HuH-7.5 (cell line): ENCODE measurements around the gene PPP1R7.

Experiments used
- DNase-seq: peaks from one replicate; pipeline ENCODE4 v3.0.0; 2011; ENCODE audit warnings: low spot score

PPP1R7 gene

DNA sequence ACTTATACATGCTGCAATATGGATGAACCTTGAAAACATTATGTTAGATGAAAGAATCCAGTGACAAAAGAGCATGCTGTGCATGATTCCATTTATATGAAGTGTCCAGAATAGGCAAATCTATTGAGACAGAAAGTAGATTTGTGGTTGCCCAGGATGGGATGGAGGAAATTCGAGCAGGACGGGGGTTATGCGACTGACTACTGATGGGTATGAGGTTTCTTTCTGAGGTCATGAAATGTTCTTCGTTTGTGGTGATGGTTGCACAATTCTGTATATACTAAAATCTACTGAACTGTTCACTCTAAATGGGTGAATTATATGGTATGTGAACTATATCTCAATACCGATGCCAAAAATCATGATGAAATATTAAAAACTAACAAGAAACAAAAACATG lies 29.3 kb upstream of the PPP1R7 start:
- DNase-seq, result no peak

GRCh38 chr2:241122376-241123002 lies 27.8 kb upstream of the PPP1R7 start:
- no peak for DNase-seq

GRCh38 chr2:241123816-241124536 lies 26.3 kb upstream of the PPP1R7 start:
- DNase-seq, result no peak

GRCh38 chr2:241125626-241126025 lies 24.6 kb upstream of the PPP1R7 start:
- DNase-seq, result no peak

DNA sequence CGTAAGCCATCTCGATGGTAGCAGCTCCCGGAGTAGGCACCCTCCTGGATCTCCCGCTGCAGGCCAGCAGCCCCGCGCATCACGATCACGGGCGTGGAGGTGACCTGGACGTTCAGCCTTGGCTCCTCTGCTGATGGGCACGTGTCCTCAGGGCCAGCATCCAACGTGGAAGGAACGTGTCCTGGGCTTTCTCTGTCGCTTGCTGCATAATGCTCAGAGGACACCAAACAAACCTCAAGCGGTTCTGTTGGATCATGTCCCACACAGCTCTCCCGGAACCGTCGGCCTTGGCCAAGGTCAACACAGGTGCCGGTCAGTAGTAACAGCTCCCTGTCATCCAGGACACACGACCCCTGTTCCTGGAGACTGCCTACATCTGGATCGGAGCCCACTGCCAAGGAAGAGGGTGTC lies 24.1 kb upstream of the PPP1R7 start:
- DNase-seq, result no peak

GRCh38 chr2:241126771-241127202 lies 23.5 kb upstream of the PPP1R7 start:
- DNase-seq, result no peak

GRCh38 chr2:241128266-241128665 lies 22.0 kb upstream of the PPP1R7 start:
- no peak for DNase-seq

GRCh38 chr2:241129086-241129871 lies 21.0 kb upstream of the PPP1R7 start:
- DNase-seq, result no peak

DNA sequence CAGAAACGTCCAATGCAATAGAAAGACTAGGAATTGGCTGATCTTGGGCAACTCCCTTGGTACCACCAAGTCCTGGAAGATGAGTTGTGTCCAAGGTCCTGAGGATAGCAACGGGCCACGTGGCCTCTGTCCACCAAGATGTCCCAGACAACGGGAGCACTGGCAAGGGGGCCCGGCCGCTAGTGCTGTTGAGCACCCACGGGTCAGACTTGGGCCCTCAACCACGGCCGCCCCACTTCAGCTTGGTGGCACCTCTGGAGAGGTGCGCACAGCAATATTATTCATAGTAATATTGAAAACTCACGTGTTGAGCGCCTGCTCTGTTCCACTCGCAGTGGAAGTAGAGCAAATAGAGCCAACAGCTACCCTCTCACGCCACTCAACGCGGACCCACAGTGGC lies 20.0 kb upstream of the PPP1R7 start:
- DNase-seq, result no peak

DNA sequence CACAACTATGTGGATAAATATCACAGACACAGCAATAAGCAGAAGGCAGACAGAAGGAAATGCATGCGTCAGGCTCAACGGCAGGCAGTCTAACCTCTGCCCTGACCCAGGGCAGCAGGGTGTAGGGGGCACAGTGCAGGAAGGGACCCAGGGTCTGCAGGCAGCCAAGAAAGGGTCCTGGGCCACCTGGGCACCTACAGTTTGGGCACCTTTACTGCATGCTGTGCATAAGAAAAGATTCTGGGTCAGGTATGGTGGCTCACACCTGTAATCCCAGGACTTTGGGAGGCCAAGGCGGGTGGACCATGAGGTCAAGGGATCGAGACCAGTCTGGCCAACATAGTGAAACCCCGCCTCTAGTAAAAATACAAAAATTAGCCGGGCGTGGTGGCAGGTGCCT lies 18.7 kb upstream of the PPP1R7 start:
- DNase-seq, result no peak

- DNase-seq, result no peak
Observed at GRCh38 chr2:241132538-241133435, 17.5 kb upstream of the PPP1R7 start.

DNA sequence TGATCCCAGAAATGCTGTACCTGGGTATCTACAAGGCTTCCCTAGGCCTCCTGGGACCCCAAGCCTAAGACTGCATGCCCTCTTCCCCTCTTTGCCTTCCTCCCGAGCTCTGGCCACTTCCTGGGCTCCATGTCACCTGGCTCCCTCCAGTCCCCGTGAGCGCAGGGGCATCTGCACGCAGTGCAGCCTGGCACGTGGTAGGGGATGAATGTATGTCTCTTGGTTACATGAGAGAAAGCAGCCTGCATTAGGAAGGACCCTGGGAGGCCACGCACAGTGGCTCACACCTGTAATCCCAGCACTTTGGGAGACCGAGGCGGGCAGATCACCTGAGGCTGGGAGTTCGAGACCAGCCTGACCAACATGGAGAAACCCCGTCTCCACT lies 16.8 kb upstream of the PPP1R7 start:
- DNase-seq, result no peak

- no peak for DNase-seq
Observed at GRCh38 chr2:241134711-241135110, 15.6 kb upstream of the PPP1R7 start.

DNA sequence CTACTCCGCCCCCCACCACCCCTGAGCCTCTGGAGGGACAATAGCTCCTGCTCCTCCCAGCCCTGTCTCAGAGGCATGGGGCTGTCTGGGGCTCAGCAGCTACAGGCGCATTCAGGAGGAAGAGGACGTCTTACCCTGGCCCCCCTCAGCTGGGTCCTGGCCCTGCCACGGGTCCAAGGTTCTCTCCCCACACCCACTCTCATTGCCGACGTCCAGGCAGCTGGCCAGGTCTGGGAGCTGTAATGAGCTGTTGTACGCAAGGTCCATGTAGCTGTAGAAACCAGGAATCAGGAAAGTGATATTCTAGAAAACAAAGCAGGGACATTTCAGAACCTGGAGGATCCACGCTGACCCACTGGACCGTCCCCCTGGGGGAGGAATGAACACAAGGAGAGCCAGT lies 14.5 kb upstream of the PPP1R7 start:
- DNase-seq, result no peak

DNA sequence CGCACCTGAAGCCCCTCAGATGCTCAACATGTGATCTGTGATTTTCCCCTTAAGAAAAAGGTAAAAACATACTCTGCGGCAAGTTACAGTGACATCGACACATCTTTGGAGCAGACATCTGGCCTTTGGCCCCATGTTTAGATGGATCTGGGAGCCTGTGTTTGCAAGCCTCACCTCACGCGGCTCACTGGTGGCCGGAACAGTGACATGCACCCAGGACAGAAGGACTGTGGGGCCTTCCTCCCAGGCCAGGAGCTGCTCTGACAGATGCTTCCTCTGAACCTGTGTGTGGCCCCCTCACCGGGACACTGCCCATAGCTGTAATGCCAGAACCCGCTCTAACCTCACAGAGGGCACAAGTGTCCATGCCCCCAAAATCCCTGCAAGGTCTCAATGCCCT lies 14.1 kb upstream of the PPP1R7 start:
- no peak for DNase-seq

DNA sequence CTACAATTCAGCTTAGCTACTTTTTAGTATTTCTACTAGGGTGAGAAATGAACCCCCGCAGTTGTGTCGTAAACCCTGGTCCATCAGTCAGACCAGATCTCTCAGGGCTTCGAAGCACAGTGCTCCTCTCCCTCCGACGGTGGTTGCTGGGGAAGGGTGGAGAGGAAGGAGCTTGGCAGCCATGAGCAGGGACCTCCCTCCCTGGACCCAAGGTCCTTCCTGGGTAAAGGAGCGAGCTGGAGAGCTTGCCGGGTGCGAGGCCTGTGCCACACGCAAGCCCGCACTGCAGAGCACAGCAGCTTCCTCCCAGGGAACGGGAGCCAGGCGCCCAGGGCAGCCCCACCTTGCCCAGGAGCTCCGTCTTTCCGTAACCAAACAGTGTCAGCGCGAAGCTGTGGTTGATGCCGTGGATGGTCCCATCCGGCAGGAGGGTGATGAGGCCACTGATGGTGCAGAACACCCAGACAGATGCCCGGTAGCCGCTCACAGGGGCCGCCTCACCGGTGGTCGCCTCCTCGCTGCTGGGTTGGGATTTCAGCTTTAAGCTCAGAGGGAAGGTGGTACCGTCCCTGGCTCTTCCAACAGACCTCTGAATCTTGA lies 13.5 kb upstream of the PPP1R7 start:
- no peak for DNase-seq

DNA sequence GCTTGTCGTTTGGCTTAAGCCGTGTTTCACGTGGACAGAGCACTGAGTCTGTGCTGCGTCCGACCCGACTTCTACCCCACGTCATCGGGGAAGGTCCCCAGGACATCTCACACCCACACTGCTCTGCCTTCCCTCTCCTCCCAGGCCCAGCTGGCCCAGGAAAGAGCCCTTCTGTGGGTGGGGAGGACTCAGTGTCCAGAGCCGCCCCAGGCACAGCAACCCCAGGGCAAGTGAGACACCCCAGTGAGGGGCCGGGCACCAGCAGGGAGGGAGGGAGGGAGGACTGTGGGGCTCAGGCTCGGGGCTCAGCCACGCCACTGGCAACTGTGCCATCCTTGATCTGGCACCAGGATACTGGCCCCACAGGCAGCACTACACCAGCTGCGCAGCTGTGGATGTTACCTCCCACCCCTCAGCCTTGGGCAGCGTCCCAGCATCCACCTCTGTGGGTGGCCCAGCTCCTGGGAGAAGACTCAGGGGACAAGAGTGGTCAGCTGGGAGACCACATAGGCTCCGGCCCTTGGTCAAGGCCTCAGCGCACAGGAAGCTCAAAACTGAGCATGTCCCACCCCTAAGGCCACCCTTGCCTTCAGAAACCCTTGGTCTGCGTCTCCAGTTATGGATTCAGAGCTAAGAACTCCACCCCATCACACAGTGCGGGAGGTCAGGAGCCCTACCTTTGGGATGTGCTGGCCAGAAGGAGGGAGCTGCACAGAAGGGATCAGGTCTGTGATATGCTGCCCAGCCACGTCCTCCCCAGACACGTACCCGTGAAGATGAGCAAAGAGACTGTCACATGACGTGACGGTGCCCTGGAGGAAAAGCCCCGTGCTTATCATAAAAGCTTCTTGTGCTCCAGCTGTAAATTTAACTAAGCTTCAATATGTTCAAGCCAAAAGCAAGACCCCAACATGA lies 12.7 kb upstream of the PPP1R7 start:
- DNase-seq, result no peak

GRCh38 chr2:241138471-241138870 lies 11.8 kb upstream of the PPP1R7 start:
- DNase-seq, result no peak

- DNase-seq, result no peak
Observed at GRCh38 chr2:241139531-241140444, 10.5 kb upstream of the PPP1R7 start.

DNA sequence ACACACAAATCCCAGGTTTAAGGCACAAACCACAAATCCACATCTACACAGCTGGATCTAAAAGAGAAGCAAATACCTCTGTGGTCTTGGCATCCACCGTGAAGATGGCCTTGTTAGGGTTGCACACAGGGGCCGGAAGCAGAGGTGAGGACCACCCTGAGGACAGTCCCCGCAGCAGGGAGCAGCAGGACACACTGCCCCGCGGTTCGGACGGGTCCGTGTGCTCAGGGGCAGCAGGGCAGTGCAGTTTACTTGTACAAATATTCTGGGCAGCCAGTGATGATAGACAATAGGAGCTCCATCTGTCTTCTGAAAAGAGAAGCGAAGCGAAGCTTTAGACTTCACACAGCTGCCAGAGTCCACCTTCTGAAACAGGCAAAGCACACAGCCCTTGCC lies 9.8 kb upstream of the PPP1R7 start:
- no peak for DNase-seq
